OCI-LY3 (cell line): ENCODE data around the gene CFHR5.
"Not testable (repeated sequence)": the region's sequence is repeated elsewhere in the genome, so short reads cannot be mapped to it uniquely, and the experiment has no call there.

Experiments used
- H2AFZ ChIP-seq: fragments of 200-600, 300-600 bp; shearing (Covaris generic); 2 replicates; pipeline ENCODE4 v1.6.0; 2014; ENCODE audit warnings: antibody characterized with exemption, low read depth, low read length
- H3K27ac ChIP-seq: fragments of 200-600, 300-600 bp; sonication (generic); 2 replicates; pipeline ENCODE4 v1.5.1; 2014; ENCODE audit warnings: mild to moderate bottlenecking, low read length, moderate library complexity, mixed read lengths
- H3K27me3 ChIP-seq: fragments of 200-600, 300-600 bp; sonication (generic); 2 replicates; pipeline ENCODE4 v1.6.1; 2014; ENCODE audit warnings: low read depth, low read length, mixed read lengths
- H3K36me3 ChIP-seq: fragments of 200-600, 300-600 bp; sonication (generic); replicated peaks from 2 replicates; pipeline ENCODE3; 2014; ENCODE audit warnings: low read depth, low read length, mixed read lengths
- H3K4me1 ChIP-seq: fragments of 300-600, 200-600 bp; sonication (generic); 2 replicates; pipeline ENCODE4 v1.6.1; 2014; ENCODE audit warnings: low read length, mixed read lengths
- H3K4me2 ChIP-seq: fragments of 200-600, 300-600 bp; sonication (generic); 2 replicates; pipeline ENCODE4 v1.6.1; 2014; ENCODE audit warnings: low read length, mixed read lengths
- H3K4me3 ChIP-seq: fragments of 300-600, 200-600 bp; sonication (generic); 2 replicates; pipeline ENCODE4 v1.5.1; 2014; ENCODE audit warnings: antibody characterized with exemption, mild to moderate bottlenecking, low read length, moderate library complexity
- H3K79me2 ChIP-seq: fragments of 300-600, 200-600 bp; shearing (Covaris generic); 2 replicates; pipeline ENCODE4 v1.6.1; 2014; ENCODE audit warnings: mild to moderate bottlenecking, low read length, mixed read lengths
- H3K9ac ChIP-seq: fragments of 300-600, 200-600 bp; shearing (Covaris generic); 2 replicates; pipeline ENCODE4 v1.6.0; 2014; ENCODE audit warnings: mild to moderate bottlenecking, low read length, moderate library complexity
- H3K9me3 ChIP-seq: fragments of 200-600, 300-600 bp; shearing (Covaris generic); 2 replicates; pipeline ENCODE4 v1.6.1; 2014; ENCODE audit warnings: low read length, mixed read lengths; ENCODE audit not compliant: insufficient read depth
- H4K20me1 ChIP-seq: fragments of 200-600, 300-600 bp; sonication (generic); 2 replicates; pipeline ENCODE4 v1.6.1; 2016; ENCODE audit warnings: low read length, mixed read lengths; ENCODE audit not compliant: insufficient read depth
- CTCF ChIP-seq: fragments of 200-600, 300-600 bp; sonication (generic); IDR thresholded peaks from 2 replicates; pipeline ENCODE4 v1.5.1; 2014; ENCODE audit warnings: antibody characterized with exemption, low read length, low read depth
- EZH2phosphoT487 ChIP-seq: fragments of 200-600 bp; shearing (Covaris generic); IDR thresholded peaks from 2 replicates; pipeline ENCODE4 v1.6.1; 2018; ENCODE audit warnings: antibody characterized with exemption, mixed run types, low read depth

Gene CFHR5

GRCh38 chr1:197021716-197022115 is 44.4 kb downstream of the CFHR5 start:
- H3K4me2 ChIP-seq = no peak overlapping the region
- TF ChIP-seq CTCF (no peak), EZH2phosphoT487 (no peak)
- H3K9me3 ChIP-seq = no peaks in the 10 kb centered on the region
- H3K4me3 ChIP-seq = no peak overlapping the region
- no peak overlapping the region for H2AFZ ChIP-seq
- no peaks in the 10 kb centered on the region for H3K4me1 ChIP-seq
- no peak overlapping the region for H3K27ac ChIP-seq
- no peak overlapping the region for H3K9ac ChIP-seq
- H3K79me2 ChIP-seq = no peaks in the 10 kb centered on the region
- no peaks in the 10 kb centered on the region for H3K27me3 ChIP-seq
- H4K20me1 ChIP-seq = no peaks in the 10 kb centered on the region
- H3K36me3 ChIP-seq = no peaks in the 10 kb centered on the region

- Histone ChIP-seq H4K20me1 (no peaks in the 10 kb centered on the region), H3K9me3 (no peaks in the 10 kb centered on the region), H3K27ac (no peak overlapping the region), H3K4me2 (no peak overlapping the region), H2AFZ (no peak overlapping the region), H3K9ac (no peak overlapping the region), H3K36me3 (no peaks in the 10 kb centered on the region), H3K4me1 (no peaks in the 10 kb centered on the region), H3K79me2 (no peaks in the 10 kb centered on the region), H3K4me3 (no peak overlapping the region), H3K27me3 (no peaks in the 10 kb centered on the region)
- TF ChIP-seq CTCF = no peak
- TF ChIP-seq EZH2phosphoT487 = no peak
These were observed 47.1 kb downstream of the CFHR5 start for GRCh38 chr1:197024460-197024859.

DNA sequence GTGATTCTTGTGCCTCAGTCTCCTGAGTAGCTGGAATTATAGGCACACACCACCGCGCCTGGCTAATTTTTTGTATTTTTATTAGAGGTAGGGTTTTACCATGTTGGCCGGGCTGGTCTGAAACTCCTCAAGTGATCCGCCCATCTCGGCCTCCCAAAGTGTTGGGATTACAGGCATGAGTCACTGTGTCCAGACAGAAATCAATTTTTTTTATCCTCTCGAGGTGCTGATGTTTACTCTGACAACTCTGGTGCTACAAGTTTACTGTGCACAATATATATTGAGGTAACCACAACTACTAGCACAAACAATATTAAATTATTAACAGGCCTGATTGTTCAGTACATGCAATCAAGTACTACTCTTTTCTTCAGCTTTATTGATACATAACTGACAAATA is 50.0 kb downstream of the CFHR5 start:
- Histone ChIP-seq H3K27ac (no peak overlapping the region), H3K4me3 (no peak overlapping the region)
- TF ChIP-seq EZH2phosphoT487 (no peak), CTCF (no peak)

GRCh38 chr1:197029749-197030148 is 52.4 kb downstream of the CFHR5 start:
- no peaks in the 10 kb centered on the region for H4K20me1 ChIP-seq
- H3K4me1 ChIP-seq = no peaks in the 10 kb centered on the region
- H3K79me2 ChIP-seq = no peaks in the 10 kb centered on the region
- H3K27ac ChIP-seq = no peak overlapping the region
- no peak overlapping the region for H3K9ac ChIP-seq
- H3K9me3 ChIP-seq = no peaks in the 10 kb centered on the region
- H3K36me3 ChIP-seq = no peaks in the 10 kb centered on the region
- no peak overlapping the region for H2AFZ ChIP-seq
- no peak overlapping the region for H3K4me2 ChIP-seq
- no peak overlapping the region for H3K4me3 ChIP-seq
- TF ChIP-seq EZH2phosphoT487 (no peak), CTCF (no peak)
- H3K27me3 ChIP-seq = no peaks in the 10 kb centered on the region

More for the DNA sequence above, 50.0 kb downstream of the CFHR5 start:
- Histone ChIP-seq H3K4me2 (no peak overlapping the region), H3K36me3 (no peaks in the 10 kb centered on the region), H3K4me1 (no peaks in the 10 kb centered on the region), H3K9me3 (no peaks in the 10 kb centered on the region), H2AFZ (no peak overlapping the region), H3K9ac (no peak overlapping the region), H3K27me3 (no peaks in the 10 kb centered on the region), H3K79me2 (no peaks in the 10 kb centered on the region), H4K20me1 (no peaks in the 10 kb centered on the region)

GRCh38 chr1:197034631-197035339 is 57.4 kb downstream of the CFHR5 start:
- H3K4me2 ChIP-seq, H3K4me1 ChIP-seq, H3K27ac ChIP-seq, H2AFZ ChIP-seq, H3K9ac ChIP-seq, H3K27me3 ChIP-seq, H3K9me3 ChIP-seq, H3K36me3 ChIP-seq, H4K20me1 ChIP-seq, H3K79me2 ChIP-seq, H3K4me3 ChIP-seq: not testable (repeated sequence)
